Activated CD8-positive, alpha-beta T cell treated with anti-CD3 and anti-CD28 coated beads for 36 hours (primary cell): ENCODE measurements around the gene OTULIN. TPM values are rescaled to one million over a fixed set of nuclear protein-coding genes. Genes with fewer than 3 reads are reported as not detected.
A peak's percentile ranks its signal among the peaks of the same experiment; 100 is the strongest.

ENCODE experiments used
- ATAC-seq: fragments of 200-7000 bp; cut with Tn5 transposase; one replicate; pipeline ENCODE4 v1.10.0; 2021; ENCODE audit warnings: mild to moderate bottlenecking, moderate library complexity
- CTCF ChIA-PET: fragments of 350-600 bp; sonication (Branson Sonifier 250); formaldehyde crosslinking; loops from one replicate; lab custom pipeline; 2021; ENCODE audit warnings: antibody characterized with exemption; lab: Charles Lee
- POLR2A ChIA-PET: fragments of 350-600 bp; sonication (Branson Sonifier 250); formaldehyde crosslinking; loops from one replicate; lab custom pipeline; 2021; ENCODE audit warnings: antibody characterized with exemption; lab: Charles Lee
- DNase-seq: peaks from one replicate; pipeline ENCODE4 v3.0.0-alpha.2; 2020
- H3K27ac Mint-ChIP-seq: one replicate; pipeline ENCODE4 v1.8.0; 2021; ENCODE audit warnings: mild to moderate bottlenecking, mixed read lengths
- H3K27me3 Mint-ChIP-seq: one replicate; pipeline ENCODE4 v1.8.0; 2021; ENCODE audit warnings: mixed read lengths
- H3K36me3 Mint-ChIP-seq: one replicate; pipeline ENCODE4 v1.8.0; 2021; ENCODE audit warnings: low read depth, mixed read lengths
- H3K4me1 Mint-ChIP-seq: one replicate; pipeline ENCODE4 v1.8.0; 2021; ENCODE audit warnings: low read depth, mixed read lengths
- H3K4me3 Mint-ChIP-seq: one replicate; pipeline ENCODE4 v1.8.0; 2021; ENCODE audit warnings: mild to moderate bottlenecking, moderate library complexity, mixed read lengths
- H3K9me3 Mint-ChIP-seq: one replicate; pipeline ENCODE4 v1.8.0; 2021; ENCODE audit warnings: mixed read lengths
- CTCF ChIP-seq: fragments of 200-600 bp; IDR thresholded peaks from one replicate; pipeline ENCODE4 v1.8.0; 2022; ENCODE audit warnings: antibody characterized with exemption, mild to moderate bottlenecking
- intact Hi-C: fragments of 100-400 bp; cut with micrococcal nuclease; formaldehyde crosslinking; loops from one replicate; pipeline ENCODE4 v1.10.0; 2022
- total RNA-seq, 2 experiments: library from RNA; stranded (reverse); gene quantifications; one replicate each; pipeline ENCODE4 v1.2.3, GENCODE V29; 2021

Gene OTULIN
- total RNA-seq, 2 experiments from 2014 or later: 59.6 to 60.5 TPM

DNA sequence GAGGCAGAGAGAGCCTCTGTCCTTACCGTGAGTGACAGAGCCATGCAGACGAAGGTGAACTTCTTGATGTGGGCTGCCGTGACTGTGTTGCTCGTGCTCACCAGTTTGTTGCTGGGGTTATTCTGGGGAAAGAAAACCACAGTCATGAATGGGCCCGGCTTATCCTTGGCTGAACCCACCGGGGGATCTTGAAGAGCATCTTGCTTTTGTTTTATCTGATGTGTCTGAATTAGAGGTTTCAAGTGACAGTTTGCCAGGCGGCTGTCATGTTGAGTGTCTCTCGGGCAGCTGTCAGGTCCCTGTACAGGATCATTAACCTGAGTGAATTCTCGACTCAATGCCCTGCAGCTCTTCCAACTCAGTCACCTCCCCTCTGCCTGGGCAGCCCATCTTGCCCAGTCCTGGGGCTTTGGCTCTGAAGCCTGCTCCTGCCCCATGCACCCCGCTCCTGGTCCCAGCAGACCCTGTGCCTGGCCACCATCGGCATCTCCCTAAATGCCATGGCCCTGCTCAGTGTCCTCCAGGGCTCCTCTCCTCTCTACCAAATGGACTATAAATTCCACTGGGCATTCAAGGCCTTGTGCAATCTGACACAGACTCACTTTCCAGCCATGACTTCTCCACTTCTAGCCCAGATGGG is 77.4 kb downstream of the OTULIN start:
- ATAC-seq (peak; percentile 50), DNase-seq (peak; percentile 35)
- Mint-ChIP-seq H3K4me1 (peaks cover 31% of the 10 kb centered on the region), H3K9me3 (no peaks in the 10 kb centered on the region), H3K27ac (peak overlapping the region; percentile 1), H3K36me3 (peaks cover 26% of the 10 kb centered on the region), H3K27me3 (no peaks in the 10 kb centered on the region), H3K4me3 (no peak overlapping the region)
- intact Hi-C loops: no loop called here
- CTCF ChIA-PET: interaction anchor here (1.3 to 2.0 kb wide), 3 partner anchors 14 to 267 kb away, joined by 5 to 8 read pairs (median 5); no protein-coding TSS in a partner anchor
- POLR2A ChIA-PET: no interaction called here
- no peak for TF ChIP-seq CTCF

- Mint-ChIP-seq H3K36me3 (peaks cover 26% of the 10 kb centered on the region), H3K9me3 (no peaks in the 10 kb centered on the region), H3K4me1 (peaks cover 31% of the 10 kb centered on the region), H3K4me3 (no peak overlapping the region), H3K27me3 (no peaks in the 10 kb centered on the region), H3K27ac (peak overlapping the region; percentile 1)
- ChIA-PET POLR2A (no interaction called here), CTCF (interaction anchor here (1.4 to 3.4 kb wide), 3 partner anchors 15 to 266 kb away, joined by 5 to 17 read pairs (median 5); no protein-coding TSS in a partner anchor)
- TF ChIP-seq CTCF: no peak
- intact Hi-C loops: no loop called here
- DNase-seq (no peak), ATAC-seq (no peak)
Observed at GRCh38 chr5:14742498-14742897, 78.0 kb downstream of the OTULIN start.

- Mint-ChIP-seq H3K4me1 (peaks cover 31% of the 10 kb centered on the region), H3K4me3 (no peak overlapping the region), H3K27ac (no peak overlapping the region), H3K27me3 (no peaks in the 10 kb centered on the region), H3K36me3 (peaks cover 21% of the 10 kb centered on the region), H3K9me3 (no peaks in the 10 kb centered on the region)
- ATAC-seq (no peak), DNase-seq (no peak)
- TF ChIP-seq CTCF: no peak
- POLR2A ChIA-PET: interaction anchor here (0.7 to 0.9 kb wide), 2 partner anchors 15 to 272 kb away, joined by 3 read pairs; no protein-coding TSS in a partner anchor
- intact Hi-C loops: no loop called here
- CTCF ChIA-PET: interaction anchor here (2.0 to 3.4 kb wide), 2 partner anchors 16 to 265 kb away, joined by 5 to 17 read pairs; no protein-coding TSS in a partner anchor
Observed at GRCh38 chr5:14743601-14744295, 79.2 kb downstream of the OTULIN start.

- Mint-ChIP-seq H3K27ac (peak overlapping the region; percentile 27), H3K4me1 (peaks cover 31% of the 10 kb centered on the region), H3K4me3 (no peak overlapping the region), H3K27me3 (no peaks in the 10 kb centered on the region), H3K36me3 (peaks cover 22% of the 10 kb centered on the region), H3K9me3 (no peaks in the 10 kb centered on the region)
- DNase-seq (no peak), ATAC-seq (no peak)
- ChIA-PET POLR2A (interaction anchor here (1.1 kb wide), 1 partner anchor 18 kb away, joined by 3 read pairs; no protein-coding TSS in a partner anchor), CTCF (interaction anchor here (2.0 to 3.4 kb wide), 2 partner anchors 17 to 264 kb away, joined by 5 to 17 read pairs; no protein-coding TSS in a partner anchor)
- intact Hi-C loops: no loop called here
- no peak for TF ChIP-seq CTCF
Observed at GRCh38 chr5:14744296-14745187, 80.0 kb downstream of the OTULIN start.
